HTR-8/SVneo (cell line): ENCODE data around the gene FRMD4A.
"Not testable (repeated sequence)": the region's sequence is repeated elsewhere in the genome, so short reads cannot be mapped to it uniquely, and the experiment has no call there.

Experiments
- DNase-seq: peaks from one replicate; pipeline ENCODE4 v3.0.0; 2011; ENCODE audit warnings: low spot score, mixed read lengths; ENCODE audit not compliant: insufficient read length
- FAIRE-seq: peaks from 2 replicates; lab custom pipeline; 2011; peaks lifted over from hg19 to GRCh38; lab: Jason Lieb, UNC

The FRMD4A gene

DNA sequence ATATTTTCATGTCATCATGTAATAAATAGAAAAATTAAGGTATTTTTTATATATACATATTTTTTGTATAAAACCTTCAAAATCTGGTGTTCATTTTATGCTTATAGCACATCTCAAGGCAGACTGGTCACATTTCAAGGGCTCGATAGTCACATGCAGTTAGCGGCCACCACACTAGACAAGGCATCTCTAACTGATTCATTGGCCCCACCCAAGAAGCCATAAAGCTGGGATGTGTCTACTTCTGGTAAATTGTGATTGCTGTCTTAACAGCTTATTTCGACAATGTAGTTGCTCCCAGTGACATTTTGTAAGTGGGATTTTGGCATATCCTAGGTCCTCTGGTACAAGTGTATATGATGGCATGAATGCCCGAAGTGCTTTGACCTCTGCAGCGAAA is 168.7 kb downstream of the FRMD4A start:
- no peak for DNase-seq
- FAIRE-seq: no peak

DNA sequence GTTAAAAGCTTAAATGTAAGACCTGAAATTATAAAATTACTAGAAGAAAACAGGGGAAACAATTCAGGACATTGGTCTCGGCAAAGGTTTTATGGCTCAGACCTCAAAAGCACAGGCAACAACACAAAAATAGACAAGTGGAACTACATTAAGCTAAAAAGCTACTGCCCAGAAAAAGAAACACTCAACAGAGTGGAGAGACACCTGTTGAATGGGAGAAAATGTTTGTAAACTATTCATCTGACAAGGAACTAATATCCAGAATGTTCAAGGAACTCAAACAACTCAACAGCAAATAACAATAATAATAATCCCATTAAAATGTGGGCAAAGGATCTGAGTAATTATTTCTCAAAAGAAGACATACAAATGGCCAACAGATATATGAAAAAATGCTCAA is 170.4 kb downstream of the FRMD4A start:
- FAIRE-seq: no peak
- DNase-seq: no peak

DNA sequence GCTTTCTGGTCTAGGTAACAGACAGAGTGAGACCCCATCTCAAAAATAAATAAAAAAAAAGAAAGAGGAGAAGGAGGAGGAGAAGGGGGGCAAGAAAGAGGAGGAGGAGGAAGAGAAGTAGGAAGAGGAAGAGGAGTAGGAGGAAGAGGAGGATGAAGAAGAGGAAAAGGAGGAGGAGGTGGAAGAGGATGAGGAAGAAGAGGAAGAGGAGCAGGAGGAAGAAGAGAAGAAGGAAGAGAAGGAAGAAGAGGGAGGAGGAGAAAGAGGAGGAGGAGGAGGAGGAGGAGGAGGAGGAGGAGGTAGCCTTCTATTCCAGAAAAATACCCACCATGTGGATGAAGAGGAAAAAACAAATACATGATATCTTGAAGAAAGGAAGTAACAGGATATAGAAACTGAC is 172.1 kb downstream of the FRMD4A start:
- FAIRE-seq (no peak), DNase-seq (no peak)

DNA sequence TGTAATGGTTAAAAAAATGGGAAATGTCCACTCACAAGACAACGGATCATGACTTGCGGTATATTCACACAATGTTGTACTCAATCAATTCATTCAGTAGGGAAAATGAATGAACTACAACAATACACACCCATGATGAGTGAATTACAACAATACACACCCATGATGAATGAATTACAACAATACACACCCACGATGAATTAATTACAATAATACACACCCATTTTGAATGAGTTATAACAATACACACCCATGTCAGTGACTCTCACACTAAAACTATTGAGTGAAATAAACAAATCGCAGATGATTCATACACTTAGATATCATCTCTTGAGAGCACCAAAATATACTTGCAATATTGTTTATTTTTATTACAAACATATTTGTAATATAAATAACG is 174.6 kb downstream of the FRMD4A start:
- FAIRE-seq (no peak), DNase-seq (no peak)

DNA sequence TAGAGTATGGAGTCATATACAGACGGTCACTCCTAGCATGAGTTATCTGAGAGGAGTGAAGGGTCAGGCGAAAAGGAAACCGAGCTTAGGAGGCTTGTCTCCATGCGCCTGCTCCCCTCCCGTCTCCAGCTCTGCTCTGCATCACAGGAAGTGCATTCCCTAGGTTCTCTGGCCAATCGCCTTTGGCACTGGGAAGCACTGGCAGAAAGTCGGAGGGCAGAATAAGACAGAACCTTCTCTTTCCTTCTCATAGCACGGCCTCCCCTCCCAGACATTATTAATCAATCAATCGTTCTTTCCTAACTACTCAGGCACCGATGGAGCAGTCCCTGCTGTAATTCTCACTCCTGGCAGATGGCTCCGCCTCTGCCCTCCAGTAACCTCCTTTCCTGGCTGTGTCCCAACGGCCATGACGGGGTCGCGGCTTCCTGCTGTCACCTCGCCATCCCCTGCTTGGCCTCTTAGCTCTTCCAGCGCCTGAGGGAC is 177.1 kb downstream of the FRMD4A start:
- FAIRE-seq: no peak
- DNase-seq: no peak

DNA sequence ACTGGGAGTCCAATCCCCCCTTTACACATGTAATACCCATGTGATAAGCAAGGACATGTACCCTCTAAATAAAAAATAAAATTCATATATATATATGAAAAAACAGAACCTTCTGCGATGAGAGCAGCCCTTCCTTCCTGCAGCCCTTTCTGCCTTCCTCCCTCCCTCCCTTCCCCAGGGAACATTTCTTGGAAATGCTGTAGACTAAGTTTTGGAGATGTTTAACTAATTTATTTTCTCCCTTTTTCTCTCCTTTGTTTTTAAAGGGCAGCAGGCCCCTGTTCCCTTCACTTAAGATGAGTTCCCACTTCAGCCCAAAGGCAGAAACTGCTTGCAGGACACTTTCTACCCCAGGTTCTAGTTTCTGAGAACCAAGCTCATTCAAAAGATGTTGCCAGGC is 179.2 kb downstream of the FRMD4A start:
- FAIRE-seq (no peak), DNase-seq (no peak)

DNA sequence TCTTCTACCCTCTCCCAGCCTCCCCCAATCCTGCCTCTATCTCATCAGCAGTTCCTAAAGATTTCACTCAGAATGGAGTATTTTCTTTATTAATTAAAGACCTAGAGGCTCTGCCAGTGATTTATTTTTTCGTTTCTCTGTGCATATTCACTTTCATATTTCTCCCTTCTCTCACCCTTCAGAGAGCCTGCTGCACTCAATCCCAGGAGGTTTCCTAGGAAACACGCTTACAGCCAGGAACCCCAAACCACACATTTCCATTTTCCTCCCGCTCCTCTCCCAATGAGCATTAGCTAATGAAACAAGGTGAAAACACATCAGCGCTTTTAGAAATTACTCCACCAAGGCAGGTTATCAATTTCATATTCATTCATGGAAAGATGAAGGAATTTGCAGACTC is 180.2 kb downstream of the FRMD4A start:
- DNase-seq (no peak), FAIRE-seq (no peak)

DNA sequence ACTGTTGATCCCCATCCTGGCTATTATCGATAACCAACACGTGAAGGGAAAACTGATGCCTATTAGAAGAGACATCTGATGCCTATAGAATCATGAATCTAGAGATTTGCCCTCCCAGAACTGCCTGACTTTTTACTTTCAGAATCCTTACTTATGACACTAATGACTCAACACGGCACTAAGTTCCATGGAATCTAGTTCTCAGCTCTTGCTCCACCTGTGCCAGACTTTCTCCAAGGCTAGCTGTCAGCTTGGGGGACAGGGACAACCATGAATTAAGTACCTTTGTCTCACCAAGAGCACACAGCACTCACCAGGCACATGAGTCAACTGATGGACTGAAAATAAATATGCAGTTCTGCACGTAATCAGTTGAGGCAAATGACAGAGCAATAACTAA is 184.2 kb downstream of the FRMD4A start:
- FAIRE-seq (no peak), DNase-seq (no peak)

DNA sequence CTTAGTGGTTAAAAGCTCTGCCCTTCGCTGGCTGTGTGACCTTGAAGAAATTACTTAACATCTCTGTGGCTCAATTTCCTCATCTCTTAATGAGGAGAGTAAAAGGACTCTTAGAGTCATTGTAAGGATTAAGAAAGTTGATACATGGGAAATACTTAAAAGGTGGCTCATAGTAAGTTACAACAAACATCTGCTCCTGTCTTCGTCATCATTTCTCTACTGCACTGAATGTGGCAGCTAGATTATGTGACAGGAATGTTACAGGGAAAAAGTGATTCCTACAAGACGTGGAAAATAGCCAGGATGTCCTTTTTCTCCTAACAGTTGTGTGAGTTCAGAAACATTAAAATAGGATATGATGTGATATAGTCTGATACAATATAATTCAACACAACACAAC is 184.7 kb downstream of the FRMD4A start:
- no peak for DNase-seq

DNA sequence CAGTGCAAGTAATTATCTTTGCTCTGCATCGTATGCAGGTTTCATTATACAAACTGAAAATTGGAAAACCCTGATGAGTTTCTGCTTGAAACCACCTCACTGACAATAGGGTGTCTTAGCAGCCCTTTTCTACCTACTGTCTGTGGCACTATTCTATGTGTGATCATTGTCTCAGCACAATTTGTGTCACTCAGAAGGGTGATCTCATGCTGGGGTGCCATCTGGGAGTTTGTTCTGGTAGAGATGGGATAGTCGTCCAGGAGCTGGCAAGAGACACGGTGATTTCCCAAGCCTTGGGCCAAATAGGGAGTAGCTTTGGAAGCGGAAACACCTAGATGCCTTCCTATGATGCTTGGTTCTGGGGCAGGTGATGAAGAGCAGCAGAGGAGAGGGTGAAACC is 186.3 kb downstream of the FRMD4A start:
- FAIRE-seq (no peak), DNase-seq (no peak)

More for the DNA sequence above, 184.7 kb downstream of the FRMD4A start:
- no peak for FAIRE-seq

DNA sequence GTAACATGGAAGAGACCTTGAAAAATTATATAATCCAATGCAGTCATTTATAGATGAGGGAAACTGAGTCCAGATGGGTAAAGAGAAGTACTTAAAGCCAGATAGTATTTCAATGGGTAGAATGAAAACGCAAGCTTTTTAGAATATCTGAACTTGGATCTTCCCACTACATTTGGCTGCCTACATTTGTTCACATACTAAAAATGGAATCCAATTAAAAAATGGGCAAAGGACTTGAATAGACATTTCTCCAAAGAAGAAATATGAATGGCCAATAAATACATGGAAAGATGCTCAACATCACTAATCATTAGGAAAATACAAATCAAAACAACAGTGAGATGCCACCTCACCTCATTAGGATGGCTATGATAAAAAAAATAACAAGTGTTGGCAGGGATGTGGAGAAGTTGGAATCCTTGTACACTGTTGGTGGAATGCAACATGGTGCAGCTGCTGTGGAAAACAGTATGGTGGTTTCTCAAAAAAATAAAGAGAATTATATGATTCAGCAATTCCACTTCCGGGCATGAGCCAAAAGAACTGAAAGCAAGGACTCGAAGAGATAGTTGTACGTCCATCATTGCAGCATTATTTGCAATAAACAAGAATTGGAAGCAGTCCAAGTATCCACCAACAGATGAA is 188.0 kb downstream of the FRMD4A start:
- no peak for DNase-seq
- FAIRE-seq: no peak

DNA sequence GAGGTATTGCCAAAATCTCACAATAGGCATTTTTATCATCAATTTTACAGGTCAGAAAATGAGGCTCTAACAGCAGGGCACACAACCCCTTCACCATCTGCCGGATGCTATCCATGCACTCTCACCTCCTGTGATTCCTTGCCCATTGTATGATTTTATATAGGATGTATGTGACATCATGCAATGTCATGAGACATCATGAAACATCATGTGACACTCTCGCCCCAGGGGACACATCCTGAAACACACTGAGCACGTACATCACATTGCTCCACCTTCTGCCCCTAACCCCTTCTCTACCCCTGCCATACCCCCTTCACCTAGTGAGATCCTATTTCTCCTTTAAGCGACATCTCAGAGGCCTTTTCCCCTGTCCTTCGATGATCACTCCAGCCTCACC is 189.4 kb downstream of the FRMD4A start:
- DNase-seq (no peak), FAIRE-seq (no peak)

DNA sequence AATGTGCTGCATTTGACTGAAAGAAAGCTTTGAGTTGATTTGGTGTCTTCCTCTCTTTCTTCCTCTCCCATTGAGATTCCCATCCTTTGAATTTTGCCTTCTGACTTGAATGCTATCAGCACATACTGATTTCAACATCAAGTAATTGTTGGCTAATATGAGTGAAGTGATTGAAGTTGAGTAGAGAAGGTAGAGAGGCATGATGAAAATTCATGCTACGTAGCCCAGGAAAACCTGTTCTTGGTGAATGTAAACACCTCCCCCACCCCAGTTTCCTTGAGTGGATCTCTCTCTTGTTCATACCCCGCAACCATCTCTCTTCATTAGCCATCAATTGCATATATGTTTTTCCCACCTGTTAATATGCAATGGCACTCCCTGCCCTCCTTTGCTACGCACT is 193.3 kb downstream of the FRMD4A start:
- FAIRE-seq (no peak), DNase-seq (no peak)

DNA sequence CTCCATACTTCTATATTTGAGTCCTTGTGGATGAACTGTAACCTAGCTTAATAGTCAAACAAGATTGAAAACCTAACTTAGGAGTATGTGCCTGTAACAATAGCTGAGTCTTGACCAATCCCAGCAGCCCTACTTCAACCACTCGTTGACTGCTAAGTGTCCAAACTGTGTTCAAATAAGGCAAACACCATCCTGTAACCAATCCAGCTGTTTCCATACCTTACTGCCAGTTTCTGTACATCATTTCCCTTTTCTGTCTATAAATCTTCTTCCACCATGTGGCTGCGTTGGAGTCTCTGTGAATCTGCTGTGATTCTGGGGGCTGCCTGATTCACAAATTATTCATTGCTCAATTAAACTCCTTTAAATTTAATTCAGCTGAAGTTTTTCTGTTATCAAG is 195.5 kb downstream of the FRMD4A start:
- not testable (repeated sequence) for FAIRE-seq, DNase-seq

DNA sequence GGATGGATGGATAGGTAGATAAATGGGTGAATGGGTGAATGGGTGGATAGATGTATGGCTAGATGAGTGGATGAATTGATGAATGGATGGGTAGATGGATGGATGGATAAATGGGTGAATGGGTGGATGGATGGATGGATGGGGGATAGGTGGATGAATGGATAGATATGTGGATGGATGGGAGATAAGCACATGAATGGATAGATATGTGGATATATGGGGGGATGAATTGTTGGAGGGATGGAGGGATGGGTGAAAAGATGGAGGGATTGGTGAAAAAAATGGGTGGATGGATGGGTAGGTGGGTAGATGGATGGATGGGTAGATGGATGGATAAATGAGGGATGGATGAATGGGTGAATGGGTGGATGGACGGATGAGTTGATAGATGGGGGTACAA is 196.4 kb downstream of the FRMD4A start:
- DNase-seq: no peak

DNA sequence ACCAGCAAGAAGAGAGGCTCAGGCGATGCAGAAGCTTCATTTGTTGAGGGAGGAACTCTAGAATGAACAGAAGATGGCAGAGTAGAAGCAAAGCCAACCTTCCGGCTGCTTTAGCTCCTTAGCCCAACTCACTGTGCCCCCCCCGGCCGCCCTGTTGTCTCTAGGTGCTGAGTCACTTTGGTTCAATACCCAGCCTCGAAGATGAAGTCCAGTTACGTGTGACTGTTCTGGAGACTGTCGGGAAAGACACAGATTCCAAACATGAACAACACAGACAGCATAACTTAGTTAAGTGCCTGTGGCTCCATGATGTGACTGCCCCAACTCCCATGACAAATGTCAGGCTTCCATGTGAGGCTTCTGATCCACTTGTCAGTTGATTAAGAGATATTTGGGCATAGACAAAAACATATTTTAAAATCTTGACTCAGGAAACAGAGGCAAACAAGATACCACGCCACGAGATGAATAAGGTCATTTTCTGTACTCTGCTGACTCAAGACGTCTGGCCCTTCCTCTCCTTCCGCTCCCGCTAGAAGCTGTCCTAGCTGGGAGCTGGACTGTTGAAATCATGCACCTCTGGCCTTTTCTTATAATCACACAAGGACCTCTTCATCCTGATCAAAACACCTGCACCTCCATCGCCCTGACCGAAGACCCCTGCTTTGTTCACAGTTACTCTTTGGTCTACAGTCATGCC is 199.3 kb downstream of the FRMD4A start:
- peak; percentile 13 for FAIRE-seq

More for the DNA sequence above, 196.4 kb downstream of the FRMD4A start:
- FAIRE-seq: no peak

DNA sequence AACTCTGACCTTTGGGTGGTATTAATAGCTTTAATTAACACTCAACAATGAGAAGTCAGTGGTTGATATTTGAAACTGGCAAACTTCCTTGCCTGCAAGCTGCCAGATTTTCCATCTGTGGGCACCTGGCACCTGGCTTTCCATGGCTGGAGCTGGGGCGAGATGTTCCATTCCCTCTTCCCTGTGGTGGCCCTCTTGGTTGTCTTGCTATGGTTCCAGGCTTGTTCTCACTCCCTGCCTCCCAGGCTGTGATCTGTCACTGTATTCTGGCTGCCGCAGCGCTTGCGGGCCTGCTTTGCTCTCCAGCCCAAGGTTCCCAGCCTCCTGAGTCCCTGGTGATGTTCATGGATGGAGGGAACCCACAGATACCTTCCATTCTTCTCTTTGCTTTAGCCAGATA is 201.0 kb downstream of the FRMD4A start:
- FAIRE-seq: no peak
- no peak for DNase-seq

More for the DNA sequence above, 199.3 kb downstream of the FRMD4A start:
- DNase-seq: no peak

DNA sequence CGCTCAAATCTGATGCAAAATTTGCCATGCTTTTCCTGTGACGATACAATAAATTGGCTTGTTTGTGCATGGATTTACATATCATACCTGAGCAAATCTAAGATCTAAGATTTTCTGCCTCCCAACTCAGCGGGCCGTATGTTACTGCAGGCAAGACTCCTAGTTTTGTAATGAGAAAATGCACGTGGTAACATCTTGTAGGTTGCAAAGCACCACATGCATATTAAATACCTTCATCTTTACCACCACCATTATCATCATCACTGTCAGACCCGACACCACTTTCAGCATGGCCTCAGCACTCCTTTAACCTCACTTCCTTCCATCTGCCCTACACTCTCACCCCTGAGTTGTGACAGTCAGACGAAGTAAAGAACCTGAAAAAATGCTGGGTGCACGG is 202.2 kb downstream of the FRMD4A start:
- FAIRE-seq: no peak
- DNase-seq: no peak

DNA sequence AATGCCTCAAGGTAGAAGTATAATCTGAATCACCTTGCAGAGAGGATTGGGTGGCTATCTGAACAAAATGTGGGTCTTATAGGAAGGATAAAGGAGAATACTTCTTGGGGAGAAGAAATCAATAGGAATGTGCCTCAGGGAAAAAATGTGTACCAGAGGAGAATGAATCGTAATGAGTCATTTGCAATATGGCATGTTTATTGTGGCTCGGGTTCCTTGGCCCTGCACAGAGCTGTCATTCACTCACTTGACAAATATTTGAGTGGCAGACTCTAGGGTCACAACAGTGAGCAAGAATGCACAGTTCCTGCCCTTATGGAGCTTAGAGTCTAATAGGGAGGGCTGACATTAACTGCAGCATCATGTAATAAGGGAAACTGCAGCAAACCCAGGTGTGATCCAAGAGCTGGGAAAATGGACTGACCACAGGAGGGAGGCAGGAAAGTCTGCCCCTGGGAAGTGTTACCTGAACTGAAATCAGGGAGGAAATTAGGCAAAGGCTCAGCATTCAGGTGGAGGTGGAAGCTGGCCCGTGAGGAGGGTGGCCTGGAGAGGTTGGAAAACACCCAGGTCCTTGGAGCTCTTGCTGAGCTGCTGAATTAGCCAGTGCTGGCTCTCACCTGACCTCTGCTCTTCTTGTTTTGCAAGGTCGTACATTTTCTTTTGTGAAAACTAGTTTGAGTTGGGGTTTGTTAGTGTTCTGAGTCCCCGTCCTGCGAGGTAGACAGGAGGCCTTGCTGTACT is 203.9 kb downstream of the FRMD4A start:
- DNase-seq (peak; percentile 11), FAIRE-seq (no peak)

DNA sequence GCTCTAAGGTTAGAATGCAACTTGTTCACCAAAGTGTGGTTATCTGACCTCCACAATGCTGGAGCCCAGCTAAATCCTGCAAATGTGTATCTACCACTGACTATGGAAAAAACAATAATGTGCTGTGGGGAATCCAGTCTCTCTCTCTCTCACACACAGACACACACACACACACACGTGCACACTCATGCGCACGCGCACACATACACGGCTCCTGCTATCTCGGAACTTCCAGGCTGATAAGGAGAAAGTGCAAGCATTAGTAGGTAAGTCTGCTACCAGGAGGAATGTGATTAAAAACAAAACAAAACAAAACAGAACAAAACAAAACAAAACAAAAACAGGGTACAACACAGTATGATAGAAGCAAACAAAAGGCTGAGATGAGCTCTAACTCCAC is 205.2 kb downstream of the FRMD4A start:
- DNase-seq (no peak), FAIRE-seq (no peak)

DNA sequence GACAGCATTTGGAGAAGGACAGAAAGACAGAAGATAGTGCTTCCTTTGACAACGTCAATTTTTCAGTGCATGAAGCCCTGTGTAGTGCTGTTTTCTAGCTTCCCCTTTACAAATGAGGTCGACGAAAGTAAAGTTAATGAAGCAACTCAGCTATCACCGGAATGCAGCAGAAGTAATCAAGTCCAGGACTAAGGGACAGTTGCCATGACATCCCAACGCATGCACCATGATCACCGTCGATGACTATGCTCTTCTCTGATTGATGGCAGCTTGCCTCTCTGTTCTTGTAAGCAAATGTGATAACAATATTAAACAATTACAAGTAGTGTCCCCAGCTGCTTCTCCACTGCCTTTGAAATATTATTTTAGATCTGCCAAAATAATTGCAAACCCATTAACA is 205.8 kb downstream of the FRMD4A start:
- FAIRE-seq (no peak), DNase-seq (no peak)
